ENCODE data around the gene DLK1.

GRCh38 chr14:100691395-100692056, 35.2 kb upstream of the DLK1 start:
- TF ChIP-seq CTCF (IDR thresholded peaks at IDR 0.05) (no peak), POLR2A (IDR thresholded peaks at IDR 0.05) (no peak), POLR2AphosphoS5 (IDR thresholded peaks at IDR 0.05; ENCODE audit: insufficient read depth in 1 of 2, low read depth in 1 of 2) (no peak)

All from vagina (tissue), 2 donors.